ENCODE results near the gene TAS2R30.
"Not testable (repeated sequence)": the region's sequence is repeated elsewhere in the genome, so short reads cannot be mapped to it uniquely, and the experiment has no call there.

The TAS2R30 gene

GRCh38 chr12:11114130-11114529 is 20.3 kb downstream of the TAS2R30 start:
- DNase-seq, result not testable (repeated sequence)

- not testable (repeated sequence) for DNase-seq
Observed at GRCh38 chr12:11111213-11111612, 23.2 kb downstream of the TAS2R30 start.

GRCh38 chr12:11108862-11109261 is 25.6 kb downstream of the TAS2R30 start:
- no peak for DNase-seq

- DNase-seq, result no peak
Observed at GRCh38 chr12:11107719-11108118, 26.7 kb downstream of the TAS2R30 start.

GRCh38 chr12:11106288-11106687 is 28.2 kb downstream of the TAS2R30 start:
- no peak for DNase-seq

DNA sequence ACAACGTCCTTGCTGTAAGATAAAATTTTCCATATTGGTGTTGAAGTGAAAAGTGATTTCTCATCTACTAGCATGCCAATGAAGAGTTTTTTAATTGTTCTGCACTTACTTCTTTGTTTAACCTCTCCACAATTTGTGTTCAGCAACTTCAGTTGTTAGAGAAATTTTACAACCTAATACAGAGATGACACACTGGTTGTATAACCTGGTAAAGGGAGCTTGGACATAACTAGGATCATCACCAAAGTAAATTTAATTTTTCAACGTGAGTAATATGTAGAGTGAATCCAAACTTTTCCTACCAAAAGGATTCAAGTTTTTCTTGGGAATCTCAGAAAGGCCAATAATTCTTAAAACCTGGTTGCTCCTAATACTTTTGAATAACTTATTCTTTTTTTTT is 28.9 kb downstream of the TAS2R30 start:
- DNase-seq, result no peak

DNA sequence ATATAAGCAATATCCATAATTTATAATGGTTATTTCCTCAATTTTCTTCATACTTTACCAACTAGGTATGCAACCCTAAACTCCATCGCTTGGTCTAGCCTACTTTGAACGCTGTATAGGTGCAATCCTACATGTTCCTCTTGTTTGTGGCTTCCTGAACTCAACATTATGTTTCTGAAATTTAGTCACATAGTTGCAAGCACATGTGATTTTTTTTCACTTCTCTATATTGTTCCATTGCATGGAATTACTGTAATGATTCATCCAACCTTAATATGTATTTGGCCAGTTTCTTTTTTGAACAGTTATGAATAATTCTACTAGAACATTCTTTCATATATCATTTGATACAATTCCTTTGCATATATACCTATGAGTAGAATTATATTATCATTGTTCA is 39.5 kb downstream of the TAS2R30 start:
- not testable (repeated sequence) for DNase-seq

DNA sequence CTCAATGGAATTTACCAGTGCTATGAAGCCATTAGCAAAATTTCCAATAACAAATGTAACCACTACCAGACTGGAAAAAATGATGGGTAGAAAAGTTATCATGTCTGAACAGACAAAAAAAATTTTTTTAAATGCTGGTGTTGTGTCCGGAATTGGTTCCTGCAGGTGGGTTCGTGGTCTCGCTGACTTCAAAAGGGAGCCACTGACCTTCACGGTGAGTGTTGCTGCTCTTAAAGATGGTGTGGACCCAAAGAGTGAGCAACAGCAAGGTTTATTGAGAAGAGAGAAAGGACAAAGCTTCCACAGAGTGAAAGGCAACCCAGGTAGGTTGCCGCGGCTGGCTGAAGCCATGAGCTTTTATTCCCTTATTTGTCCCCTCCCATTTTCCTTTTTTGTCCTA is 42.3 kb downstream of the TAS2R30 start, which contains the start of gene TAS2R43:
Gene TAS2R43 (minus strand): TSS at position 186 of the 400 bp plus-strand sequence. CDS start 84 bp downstream, at position 102.
- no peak for DNase-seq

- DNase-seq, result no peak
Observed at GRCh38 chr12:11089246-11089645, 45.2 kb downstream of the TAS2R30 start.

DNA sequence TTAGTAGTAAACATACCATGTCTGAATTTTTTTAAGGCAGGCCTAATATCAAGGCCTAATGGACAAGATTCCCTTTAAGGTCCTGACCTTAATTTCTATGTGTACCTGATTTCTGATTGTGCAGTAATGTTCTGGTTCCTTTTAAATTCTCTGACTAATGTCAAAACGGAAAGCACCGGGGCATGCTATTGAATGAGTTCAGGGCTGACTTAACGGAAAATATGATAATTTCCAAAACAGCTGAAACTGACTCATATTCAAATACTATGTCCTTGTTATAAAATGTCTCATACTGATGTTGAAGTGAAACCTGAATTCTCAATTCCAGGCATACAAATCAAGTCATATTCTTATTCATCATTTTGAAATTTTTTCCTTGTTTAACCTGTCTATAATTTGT is 49.0 kb downstream of the TAS2R30 start:
- DNase-seq, result no peak

Data from inflammatory macrophage (primary cell).